Caco-2 (cell line): Measurements from ENCODE around the gene DCBLD2. TPM values are rescaled to one million over a fixed set of nuclear protein-coding genes. Genes with fewer than 3 reads are reported as not detected.

Source experiments
- BruUV-seq: library from RNA; stranded (reverse); fragments of 400-500 nt; replicated peaks from 2 replicates; lab custom pipeline; 2021; lab: Mats Ljungman, UMichigan
- CTCF ChIA-PET: fragments of 300-600 bp; sonication (Branson Sonifier 250); formaldehyde crosslinking; loops from one replicate; lab custom pipeline; 2022; ENCODE audit warnings: antibody characterized with exemption; lab: Charles Lee
- POLR2A ChIA-PET: fragments of 300-600 bp; sonication (Branson Sonifier 250); formaldehyde crosslinking; loops from one replicate; lab custom pipeline; 2022; ENCODE audit warnings: antibody characterized with exemption; lab: Charles Lee
- DNase-seq, 2 experiments: peaks; one replicate each; pipeline versions ENCODE4 v3.0.0 to v3.0.0-alpha.2; 2020 to 2022
- H3K27me3 ChIP-seq: replicated peaks from 2 replicates; pipeline ENCODE4 v1.6.0; 2011; ENCODE audit warnings: low read length; ENCODE audit not compliant: control insufficient read depth, insufficient read depth
- H3K36me3 ChIP-seq: 2 replicates; pipeline ENCODE4 v1.5.1; 2011; ENCODE audit warnings: low read length; ENCODE audit not compliant: control insufficient read depth, insufficient read depth
- H3K4me1 ChIP-seq: fragments of 250-450 bp; sonication (Bioruptor Pico); 2 replicates; pipeline ENCODE4 v1.5.1; 2020; ENCODE audit warnings: mild to moderate bottlenecking
- H3K4me3 ChIP-seq: 2 replicates; pipeline ENCODE4 v1.5.1; 2011; ENCODE audit warnings: low read depth, mild to moderate bottlenecking, control low read depth, low read length
- H3K9me3 ChIP-seq: fragments of 250-450 bp; sonication (Bioruptor Pico); 2 replicates; pipeline ENCODE4 v1.5.1; 2020; ENCODE audit warnings: mild to moderate bottlenecking, moderate library complexity
- H3K27ac Mint-ChIP-seq: one replicate; pipeline ENCODE4 v1.8.0; 2022; ENCODE audit warnings: mixed read lengths; ENCODE audit not compliant: unreplicated experiment
- H3K27me3 Mint-ChIP-seq: one replicate; pipeline ENCODE4 v1.8.0; 2022; ENCODE audit warnings: mixed read lengths; ENCODE audit not compliant: insufficient read depth, unreplicated experiment
- H3K36me3 Mint-ChIP-seq: one replicate; pipeline ENCODE4 v1.8.0; 2022; ENCODE audit warnings: mild to moderate bottlenecking, mixed read lengths; ENCODE audit not compliant: insufficient read depth, unreplicated experiment
- H3K4me1 Mint-ChIP-seq: one replicate; pipeline ENCODE4 v1.8.0; 2022; ENCODE audit warnings: low read depth, mixed read lengths; ENCODE audit not compliant: unreplicated experiment
- H3K4me3 Mint-ChIP-seq: one replicate; pipeline ENCODE4 v1.8.0; 2022; ENCODE audit warnings: mild to moderate bottlenecking, moderate library complexity, mixed read lengths; ENCODE audit not compliant: unreplicated experiment
- H3K9me3 Mint-ChIP-seq: one replicate; pipeline ENCODE4 v1.8.0; 2022; ENCODE audit warnings: mixed read lengths; ENCODE audit not compliant: unreplicated experiment
- intact Hi-C: fragments of 100-400 bp; cut with micrococcal nuclease; formaldehyde crosslinking; loops from one replicate; pipeline ENCODE4 v1.10.0; 2022; ENCODE audit not compliant: unreplicated experiment
- total RNA-seq: library from RNA; stranded (reverse); gene quantifications from 2 replicates; pipeline ENCODE4 v1.2.3, GENCODE V29; 2022
- TF ChIP-seq, protein P1 (sequence below), 2 experiments: fragments of 200-600 bp in 1 of 2; IDR thresholded peaks; 1 replicate in 1 of 2; 2 replicates in 1 of 2; pipeline versions ENCODE4 v1.5.1 to v1.8.0; 2011 to 2022; ENCODE audit warnings: antibody characterized with exemption in 1 of 2, control low read depth in 1 of 2, inconsistent platforms in 1 of 2, low read depth in 1 of 2, low read length in 1 of 2, mild to moderate bottlenecking in 1 of 2, moderate library complexity in 1 of 2; ENCODE audit not compliant: insufficient read depth in 1 of 2, severe bottlenecking in 1 of 2, unreplicated experiment in 1 of 2

The DCBLD2 gene
- total RNA-seq, 1 experiment from 2014 or later = 53.0 TPM

DNA sequence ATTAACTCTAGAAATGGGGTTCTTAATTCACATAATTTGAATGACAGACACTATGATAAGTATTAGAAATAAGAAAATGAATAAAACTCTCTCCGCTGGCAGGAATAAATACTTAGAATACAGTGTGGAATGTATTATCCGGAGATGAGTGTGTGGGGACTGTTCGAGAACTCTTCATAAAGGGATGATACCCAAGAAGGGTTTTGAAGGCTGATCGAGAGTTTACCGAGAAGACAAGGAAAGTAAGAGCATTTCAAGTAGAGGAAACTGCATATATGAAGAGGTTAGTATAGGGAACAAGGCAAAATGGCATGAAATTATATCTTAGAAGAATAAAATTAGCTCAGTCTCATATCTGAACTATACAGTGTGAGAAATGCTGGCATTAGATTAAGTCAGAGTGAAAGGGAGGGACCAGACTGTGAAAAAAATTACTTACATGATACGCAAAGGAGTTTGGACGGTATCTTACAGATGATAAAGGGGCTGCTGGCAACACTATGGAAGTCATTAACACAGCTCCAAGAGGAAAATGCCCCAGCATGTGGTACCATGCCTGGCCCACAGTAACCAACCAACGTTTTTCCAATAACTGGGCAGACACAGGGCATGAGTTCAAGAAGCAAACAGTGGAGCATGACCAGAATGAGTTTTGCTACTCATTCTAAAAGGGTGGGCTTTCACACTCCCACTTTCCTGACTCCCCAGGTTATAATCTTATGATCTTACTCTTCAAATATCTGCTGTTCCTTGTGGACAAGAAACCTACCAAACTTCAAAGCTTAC, 6.5 kb downstream of the DCBLD2 start:
- DNase-seq = no peak
- TF ChIP-seq, protein P1, sequence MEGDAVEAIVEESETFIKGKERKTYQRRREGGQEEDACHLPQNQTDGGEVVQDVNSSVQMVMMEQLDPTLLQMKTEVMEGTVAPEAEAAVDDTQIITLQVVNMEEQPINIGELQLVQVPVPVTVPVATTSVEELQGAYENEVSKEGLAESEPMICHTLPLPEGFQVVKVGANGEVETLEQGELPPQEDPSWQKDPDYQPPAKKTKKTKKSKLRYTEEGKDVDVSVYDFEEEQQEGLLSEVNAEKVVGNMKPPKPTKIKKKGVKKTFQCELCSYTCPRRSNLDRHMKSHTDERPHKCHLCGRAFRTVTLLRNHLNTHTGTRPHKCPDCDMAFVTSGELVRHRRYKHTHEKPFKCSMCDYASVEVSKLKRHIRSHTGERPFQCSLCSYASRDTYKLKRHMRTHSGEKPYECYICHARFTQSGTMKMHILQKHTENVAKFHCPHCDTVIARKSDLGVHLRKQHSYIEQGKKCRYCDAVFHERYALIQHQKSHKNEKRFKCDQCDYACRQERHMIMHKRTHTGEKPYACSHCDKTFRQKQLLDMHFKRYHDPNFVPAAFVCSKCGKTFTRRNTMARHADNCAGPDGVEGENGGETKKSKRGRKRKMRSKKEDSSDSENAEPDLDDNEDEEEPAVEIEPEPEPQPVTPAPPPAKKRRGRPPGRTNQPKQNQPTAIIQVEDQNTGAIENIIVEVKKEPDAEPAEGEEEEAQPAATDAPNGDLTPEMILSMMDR (IDR thresholded peaks at IDR 0.05; ENCODE audit: insufficient read depth in 1 of 2, low read depth in 1 of 2, low read length in 1 of 2, severe bottlenecking in 1 of 2, unreplicated experiment in 1 of 2) = no peak
- CTCF ChIA-PET = no interaction called here
- peaks cover 5% of the 10 kb centered on the region for H3K36me3 Mint-ChIP-seq
- H3K27ac Mint-ChIP-seq = no peak overlapping the region
- Histone ChIP-seq H3K9me3 (no peaks in the 10 kb centered on the region), H3K36me3 (no peaks in the 10 kb centered on the region), H3K4me3 (no peak overlapping the region), H3K4me1 (peaks cover 26% of the 10 kb centered on the region), H3K27me3 (no peaks in the 10 kb centered on the region)
- H3K27me3 Mint-ChIP-seq = no peaks in the 10 kb centered on the region
- H3K4me3 Mint-ChIP-seq = no peak overlapping the region
- no peaks in the 10 kb centered on the region for H3K9me3 Mint-ChIP-seq
- intact Hi-C loops = no loop called here
- BruUV-seq = no TSS peak
- POLR2A ChIA-PET = no interaction called here
- peaks cover 14% of the 10 kb centered on the region for H3K4me1 Mint-ChIP-seq

DNA sequence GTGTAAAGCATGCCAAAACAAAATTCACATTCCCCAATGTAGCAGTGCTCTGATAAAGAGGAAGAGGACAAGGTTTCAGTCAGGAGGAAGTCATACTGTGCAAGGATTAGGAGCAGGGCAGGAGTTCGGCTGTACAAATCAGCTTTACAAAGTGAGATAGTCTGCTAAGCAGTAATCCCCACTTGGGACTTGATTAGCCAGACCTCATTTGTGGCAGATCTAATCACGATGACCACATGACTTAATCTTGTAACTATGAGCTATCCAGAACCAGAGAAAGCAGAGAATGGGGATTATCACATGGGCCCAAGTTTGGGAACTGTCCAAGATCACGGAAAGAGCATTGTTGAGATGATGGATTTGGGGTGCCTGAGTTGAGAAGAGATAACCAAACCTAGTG, 7.8 kb downstream of the DCBLD2 start:
- DNase-seq = no peak
- no peak overlapping the region for H3K4me3 Mint-ChIP-seq
- peaks cover 5% of the 10 kb centered on the region for H3K36me3 Mint-ChIP-seq
- CTCF ChIA-PET = no interaction called here
- TF ChIP-seq, protein P1 (IDR thresholded peaks at IDR 0.05; ENCODE audit: insufficient read depth in 1 of 2, low read depth in 1 of 2, low read length in 1 of 2, severe bottlenecking in 1 of 2, unreplicated experiment in 1 of 2) = no peak
- H3K4me3 ChIP-seq = no peak overlapping the region
- POLR2A ChIA-PET = interaction anchor here (0.6 kb wide), 1 partner anchor 330 kb away, joined by 10 read pairs; no protein-coding TSS in a partner anchor
- H3K27ac Mint-ChIP-seq = no peak overlapping the region
- H3K36me3 ChIP-seq = no peaks in the 10 kb centered on the region
- BruUV-seq = no TSS peak
- peaks cover 22% of the 10 kb centered on the region for H3K4me1 ChIP-seq
- H3K4me1 Mint-ChIP-seq = peaks cover 14% of the 10 kb centered on the region
- no peaks in the 10 kb centered on the region for H3K9me3 ChIP-seq
- no peaks in the 10 kb centered on the region for H3K9me3 Mint-ChIP-seq
- no peaks in the 10 kb centered on the region for H3K27me3 ChIP-seq
- H3K27me3 Mint-ChIP-seq = no peaks in the 10 kb centered on the region
- intact Hi-C loops = no loop called here

DNA sequence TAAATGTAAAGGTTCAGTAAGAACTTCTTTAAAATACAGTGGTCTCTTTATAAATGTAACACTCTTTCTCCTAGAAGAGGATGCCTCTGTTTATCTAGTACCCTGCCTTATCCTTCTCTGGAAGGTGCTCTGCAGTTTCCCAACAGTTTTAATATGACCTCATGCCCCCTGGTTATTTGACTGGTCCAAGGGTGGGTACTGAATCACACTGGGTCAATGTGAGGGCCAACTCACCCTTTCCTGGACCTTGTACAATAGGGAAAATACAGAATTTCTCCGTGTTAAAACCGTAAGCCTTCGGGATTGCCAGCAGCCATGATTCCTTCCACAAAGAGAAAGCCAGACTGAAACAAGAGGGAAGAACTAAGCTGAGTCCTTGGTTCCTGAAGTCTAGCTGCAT, 9.2 kb downstream of the DCBLD2 start:
- Mint-ChIP-seq H3K27ac (no peak overlapping the region), H3K4me3 (no peak overlapping the region), H3K4me1 (peaks cover 19% of the 10 kb centered on the region), H3K27me3 (no peaks in the 10 kb centered on the region), H3K9me3 (no peaks in the 10 kb centered on the region), H3K36me3 (peaks cover 5% of the 10 kb centered on the region)
- Histone ChIP-seq H3K4me3 (no peak overlapping the region), H3K9me3 (no peaks in the 10 kb centered on the region), H3K27me3 (no peaks in the 10 kb centered on the region), H3K4me1 (peaks cover 28% of the 10 kb centered on the region), H3K36me3 (no peaks in the 10 kb centered on the region)
- no peak for DNase-seq
- TF ChIP-seq, protein P1 (IDR thresholded peaks at IDR 0.05; ENCODE audit: insufficient read depth in 1 of 2, low read depth in 1 of 2, low read length in 1 of 2, severe bottlenecking in 1 of 2, unreplicated experiment in 1 of 2) = no peak
- ChIA-PET POLR2A (interaction anchor here (1.2 kb wide), 1 partner anchor 9 kb away, joined by 3 read pairs; the partner anchor contains the start of gene DCBLD2), CTCF (no interaction called here)
- BruUV-seq = no TSS peak
- intact Hi-C loops = no loop called here
